ENCODE results near the gene CRTAC1. TPM values are rescaled to one million over a fixed set of nuclear protein-coding genes. Genes with fewer than 3 reads are reported as not detected.

Gene CRTAC1
- total RNA-seq, 1 donor from 2014 or later = 0.37 TPM

DNA sequence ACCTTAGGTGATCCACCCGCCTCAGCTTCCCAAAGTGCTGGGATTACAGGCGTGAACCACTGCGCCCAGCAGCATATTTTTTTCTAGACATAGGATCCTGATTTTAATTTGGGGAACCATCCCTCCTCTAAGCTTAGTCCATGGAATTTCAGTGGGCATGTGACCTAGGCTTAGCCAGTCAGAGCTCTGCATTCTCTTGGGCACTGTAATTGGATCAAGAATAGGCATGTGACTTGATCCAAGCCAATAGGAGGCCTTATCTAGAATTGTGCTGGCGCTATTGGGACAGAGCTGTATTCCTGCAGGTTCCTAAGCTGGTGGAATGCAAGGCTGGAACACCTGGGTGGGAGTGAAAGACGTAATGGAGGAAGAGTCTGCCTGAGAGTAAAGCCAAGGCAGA is 36.7 kb upstream of the CRTAC1 start:
- Mint-ChIP-seq H3K9me3 (ENCODE audit: low read depth) (no peaks in the 10 kb centered on the region), H3K36me3 (ENCODE audit: low read depth) (no peaks in the 10 kb centered on the region), H3K27ac (ENCODE audit: unreplicated experiment) (no peak overlapping the region), H3K4me3 (ENCODE audit: unreplicated experiment) (no peak overlapping the region), H3K4me1 (ENCODE audit: low read depth) (no peaks in the 10 kb centered on the region), H3K27me3 (ENCODE audit: low read depth) (peaks cover 28% of the 10 kb centered on the region)
- no peak for DNase-seq (ENCODE audit: low spot score)
- TF ChIP-seq, protein P1, sequence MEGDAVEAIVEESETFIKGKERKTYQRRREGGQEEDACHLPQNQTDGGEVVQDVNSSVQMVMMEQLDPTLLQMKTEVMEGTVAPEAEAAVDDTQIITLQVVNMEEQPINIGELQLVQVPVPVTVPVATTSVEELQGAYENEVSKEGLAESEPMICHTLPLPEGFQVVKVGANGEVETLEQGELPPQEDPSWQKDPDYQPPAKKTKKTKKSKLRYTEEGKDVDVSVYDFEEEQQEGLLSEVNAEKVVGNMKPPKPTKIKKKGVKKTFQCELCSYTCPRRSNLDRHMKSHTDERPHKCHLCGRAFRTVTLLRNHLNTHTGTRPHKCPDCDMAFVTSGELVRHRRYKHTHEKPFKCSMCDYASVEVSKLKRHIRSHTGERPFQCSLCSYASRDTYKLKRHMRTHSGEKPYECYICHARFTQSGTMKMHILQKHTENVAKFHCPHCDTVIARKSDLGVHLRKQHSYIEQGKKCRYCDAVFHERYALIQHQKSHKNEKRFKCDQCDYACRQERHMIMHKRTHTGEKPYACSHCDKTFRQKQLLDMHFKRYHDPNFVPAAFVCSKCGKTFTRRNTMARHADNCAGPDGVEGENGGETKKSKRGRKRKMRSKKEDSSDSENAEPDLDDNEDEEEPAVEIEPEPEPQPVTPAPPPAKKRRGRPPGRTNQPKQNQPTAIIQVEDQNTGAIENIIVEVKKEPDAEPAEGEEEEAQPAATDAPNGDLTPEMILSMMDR (IDR thresholded peaks at IDR 0.05) = no peak

- Mint-ChIP-seq H3K9me3 (ENCODE audit: low read depth) (no peaks in the 10 kb centered on the region), H3K27me3 (ENCODE audit: low read depth) (peaks cover 44% of the 10 kb centered on the region), H3K4me3 (ENCODE audit: unreplicated experiment) (no peak overlapping the region), H3K4me1 (ENCODE audit: low read depth) (no peaks in the 10 kb centered on the region), H3K36me3 (ENCODE audit: low read depth) (no peaks in the 10 kb centered on the region), H3K27ac (ENCODE audit: unreplicated experiment) (no peak overlapping the region)
- TF ChIP-seq, protein P1 (IDR thresholded peaks at IDR 0.05) = no peak
- no peak for DNase-seq (ENCODE audit: low spot score)
These were observed 33.3 kb upstream of the CRTAC1 start for GRCh38 chr10:98063740-98064027.

GRCh38 chr10:98062424-98062823 is 32.0 kb upstream of the CRTAC1 start:
- H3K4me3 Mint-ChIP-seq (ENCODE audit: unreplicated experiment) = no peak overlapping the region
- no peak overlapping the region for H3K27ac Mint-ChIP-seq (ENCODE audit: unreplicated experiment)
- no peaks in the 10 kb centered on the region for H3K36me3 Mint-ChIP-seq (ENCODE audit: low read depth)
- no peak for DNase-seq (ENCODE audit: low spot score)
- no peaks in the 10 kb centered on the region for H3K9me3 Mint-ChIP-seq (ENCODE audit: low read depth)
- TF ChIP-seq, protein P1 (IDR thresholded peaks at IDR 0.05) = no peak
- H3K27me3 Mint-ChIP-seq (ENCODE audit: low read depth) = peaks cover 35% of the 10 kb centered on the region
- no peaks in the 10 kb centered on the region for H3K4me1 Mint-ChIP-seq (ENCODE audit: low read depth)

GRCh38 chr10:98060079-98060478 is 29.7 kb upstream of the CRTAC1 start:
- TF ChIP-seq, protein P1 (IDR thresholded peaks at IDR 0.05) = no peak
- Mint-ChIP-seq H3K36me3 (ENCODE audit: low read depth) (no peaks in the 10 kb centered on the region), H3K27me3 (ENCODE audit: low read depth) (peaks cover 35% of the 10 kb centered on the region), H3K27ac (ENCODE audit: unreplicated experiment) (no peak overlapping the region), H3K4me1 (ENCODE audit: low read depth) (no peaks in the 10 kb centered on the region), H3K4me3 (ENCODE audit: unreplicated experiment) (no peak overlapping the region), H3K9me3 (ENCODE audit: low read depth) (no peaks in the 10 kb centered on the region)
- DNase-seq (ENCODE audit: low spot score) = no peak

GRCh38 chr10:98058295-98058694 is 27.9 kb upstream of the CRTAC1 start:
- Mint-ChIP-seq H3K27ac (ENCODE audit: unreplicated experiment) (no peak overlapping the region), H3K4me3 (ENCODE audit: unreplicated experiment) (no peak overlapping the region), H3K4me1 (ENCODE audit: low read depth) (no peaks in the 10 kb centered on the region), H3K27me3 (ENCODE audit: low read depth) (peaks cover 43% of the 10 kb centered on the region), H3K9me3 (ENCODE audit: low read depth) (no peaks in the 10 kb centered on the region), H3K36me3 (ENCODE audit: low read depth) (no peaks in the 10 kb centered on the region)
- TF ChIP-seq, protein P1 (IDR thresholded peaks at IDR 0.05) = no peak
- DNase-seq (ENCODE audit: low spot score) = no peak
